Measurements from ENCODE around the gene PRSS57. TPM values are rescaled to one million over a fixed set of nuclear protein-coding genes. Genes with fewer than 3 reads are reported as not detected.
A peak's percentile ranks its signal among the peaks of the same experiment; 100 is the strongest.

Gene PRSS57
- total and polyA plus RNA-seq, 2 donors from 2014 or later, result not detected

DNA sequence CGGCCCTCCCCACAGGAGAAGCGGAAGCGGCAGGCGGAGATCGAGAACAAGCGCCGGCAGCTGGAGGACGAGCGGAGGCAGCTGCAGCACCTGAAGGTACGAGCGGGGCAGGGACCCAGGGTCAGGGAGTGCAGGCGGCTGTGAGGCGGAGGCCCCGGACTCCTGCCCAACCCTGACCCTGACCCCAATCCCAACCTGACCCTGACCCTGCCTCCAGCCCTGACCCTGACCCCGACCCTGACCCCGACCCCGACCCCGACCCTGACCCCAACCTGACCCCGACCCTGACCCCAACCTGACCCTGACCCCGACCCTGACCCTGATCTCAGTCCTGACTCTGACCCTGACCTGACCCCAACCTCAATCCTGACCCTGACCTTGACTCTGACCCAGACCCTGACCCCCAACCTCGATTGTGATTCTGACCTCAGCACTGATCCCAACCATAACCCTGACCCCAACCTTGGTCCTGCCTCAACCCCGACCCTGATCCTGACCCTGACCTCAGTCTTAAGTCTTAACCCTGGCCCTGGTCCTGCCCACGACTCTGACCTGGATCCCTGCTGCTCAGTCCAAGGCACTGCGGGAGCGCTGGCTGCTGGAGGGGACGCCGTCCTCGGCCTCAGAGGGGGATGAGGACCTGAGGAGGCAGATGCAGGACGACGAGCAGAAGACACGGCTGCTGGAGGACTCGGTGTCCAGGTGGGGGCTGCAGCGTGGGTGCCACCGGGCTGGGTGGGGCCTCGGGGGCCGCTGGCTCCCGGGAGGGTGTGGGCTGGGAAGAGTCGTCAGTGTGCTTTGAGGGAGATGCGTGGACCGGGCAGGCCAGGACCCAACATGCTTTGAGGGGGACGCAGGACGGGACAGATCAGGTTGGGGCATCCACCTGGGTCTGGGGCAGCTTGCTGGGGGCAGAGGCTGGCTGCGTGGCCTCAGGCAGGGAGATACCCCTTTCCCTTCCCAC, 32.0 kb upstream of the PRSS57 start:
- peak in 1 of 5 donors; percentile 79 for DNase-seq
- no peaks in the 10 kb centered on the region for H3K36me3 ChIP-seq (ENCODE audit: control insufficient read depth in 2 of 3, insufficient read depth in 3 of 3, low read length in 3 of 3)
- H3K27ac ChIP-seq (ENCODE audit: low read depth in 2 of 2, low read length in 2 of 2), result peak overlapping the region; percentile 78 to 81
- H3K4me1 ChIP-seq (ENCODE audit: control insufficient read depth in 2 of 3, insufficient read depth in 2 of 3, low read depth in 1 of 3, low read length in 3 of 3), result peaks cover 0 to 6% (median 0%) of the 10 kb centered on the region in 3 donors
- TF ChIP-seq, protein P1, sequence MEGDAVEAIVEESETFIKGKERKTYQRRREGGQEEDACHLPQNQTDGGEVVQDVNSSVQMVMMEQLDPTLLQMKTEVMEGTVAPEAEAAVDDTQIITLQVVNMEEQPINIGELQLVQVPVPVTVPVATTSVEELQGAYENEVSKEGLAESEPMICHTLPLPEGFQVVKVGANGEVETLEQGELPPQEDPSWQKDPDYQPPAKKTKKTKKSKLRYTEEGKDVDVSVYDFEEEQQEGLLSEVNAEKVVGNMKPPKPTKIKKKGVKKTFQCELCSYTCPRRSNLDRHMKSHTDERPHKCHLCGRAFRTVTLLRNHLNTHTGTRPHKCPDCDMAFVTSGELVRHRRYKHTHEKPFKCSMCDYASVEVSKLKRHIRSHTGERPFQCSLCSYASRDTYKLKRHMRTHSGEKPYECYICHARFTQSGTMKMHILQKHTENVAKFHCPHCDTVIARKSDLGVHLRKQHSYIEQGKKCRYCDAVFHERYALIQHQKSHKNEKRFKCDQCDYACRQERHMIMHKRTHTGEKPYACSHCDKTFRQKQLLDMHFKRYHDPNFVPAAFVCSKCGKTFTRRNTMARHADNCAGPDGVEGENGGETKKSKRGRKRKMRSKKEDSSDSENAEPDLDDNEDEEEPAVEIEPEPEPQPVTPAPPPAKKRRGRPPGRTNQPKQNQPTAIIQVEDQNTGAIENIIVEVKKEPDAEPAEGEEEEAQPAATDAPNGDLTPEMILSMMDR (IDR thresholded peaks at IDR 0.05; ENCODE audit: borderline replicate concordance, extremely low read depth, insufficient read depth), result no peak
- H3K9me3 ChIP-seq (ENCODE audit: control insufficient read depth in 2 of 3, insufficient read depth in 1 of 3, low read length in 3 of 3), result no peaks in the 10 kb centered on the region
- H3K4me3 ChIP-seq (ENCODE audit: low read length in 3 of 3), result no peak overlapping the region
- no peaks in the 10 kb centered on the region for H3K27me3 ChIP-seq (ENCODE audit: control insufficient read depth, insufficient read depth, low read length)
- no peak overlapping the region for H3K9ac ChIP-seq (ENCODE audit: low read length in 3 of 3)
- intact Hi-C loops (cut with DNase I), result loop anchor here (5.0 kb wide), 1 partner anchor 60 kb away; no protein-coding TSS in a partner anchor
- FAIRE-seq, result no peak

DNA sequence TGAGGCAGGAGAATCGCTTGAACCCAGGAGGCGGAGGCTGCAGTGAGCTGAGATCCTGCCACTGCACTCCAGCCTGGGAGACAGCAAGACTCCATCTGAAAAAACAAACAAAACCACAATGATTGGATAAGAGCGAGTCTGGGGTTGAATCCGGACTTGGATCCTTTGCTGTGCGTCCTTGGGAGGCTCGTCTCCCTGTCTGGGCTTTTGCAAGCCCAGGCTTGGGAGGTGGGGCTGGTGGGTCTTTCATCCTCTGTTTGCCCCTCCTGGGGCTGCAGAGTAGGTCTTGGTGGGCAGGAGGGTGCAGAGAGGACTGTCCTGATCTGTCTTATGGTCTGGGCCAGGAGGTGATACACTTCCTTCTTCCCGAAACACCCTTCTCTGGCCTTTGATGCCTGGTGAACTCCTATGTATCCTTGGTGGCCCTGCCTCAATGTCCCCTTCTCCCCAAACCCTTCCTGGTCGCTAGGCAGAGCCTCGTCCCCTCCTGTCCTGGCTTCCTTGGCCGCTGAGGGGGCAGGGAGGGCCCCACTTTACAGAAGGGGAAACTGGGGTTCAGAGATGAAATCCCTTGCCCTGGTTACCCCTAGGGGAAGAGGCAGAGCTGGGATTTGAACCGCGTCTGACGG, 30.3 kb upstream of the PRSS57 start:
- Histone ChIP-seq H3K4me3 (ENCODE audit: low read length in 3 of 3) (no peak overlapping the region), H3K9me3 (ENCODE audit: control insufficient read depth in 2 of 3, insufficient read depth in 1 of 3, low read length in 3 of 3) (no peaks in the 10 kb centered on the region), H3K27me3 (ENCODE audit: control insufficient read depth, insufficient read depth, low read length) (no peaks in the 10 kb centered on the region), H3K4me1 (ENCODE audit: control insufficient read depth in 2 of 3, insufficient read depth in 2 of 3, low read depth in 1 of 3, low read length in 3 of 3) (peaks cover 0 to 6% (median 0%) of the 10 kb centered on the region in 3 donors), H3K9ac (ENCODE audit: low read length in 3 of 3) (no peak overlapping the region), H3K27ac (ENCODE audit: low read depth in 2 of 2, low read length in 2 of 2) (no peak overlapping the region), H3K36me3 (ENCODE audit: control insufficient read depth in 2 of 3, insufficient read depth in 3 of 3, low read length in 3 of 3) (no peaks in the 10 kb centered on the region)
- DNase-seq (no peak), FAIRE-seq (no peak)
- intact Hi-C loops (cut with DNase I), result loop anchor here (5.0 kb wide), 1 partner anchor 58 kb away; no protein-coding TSS in a partner anchor
- TF ChIP-seq, protein P1 (IDR thresholded peaks at IDR 0.05; ENCODE audit: borderline replicate concordance, extremely low read depth, insufficient read depth), result no peak

DNA sequence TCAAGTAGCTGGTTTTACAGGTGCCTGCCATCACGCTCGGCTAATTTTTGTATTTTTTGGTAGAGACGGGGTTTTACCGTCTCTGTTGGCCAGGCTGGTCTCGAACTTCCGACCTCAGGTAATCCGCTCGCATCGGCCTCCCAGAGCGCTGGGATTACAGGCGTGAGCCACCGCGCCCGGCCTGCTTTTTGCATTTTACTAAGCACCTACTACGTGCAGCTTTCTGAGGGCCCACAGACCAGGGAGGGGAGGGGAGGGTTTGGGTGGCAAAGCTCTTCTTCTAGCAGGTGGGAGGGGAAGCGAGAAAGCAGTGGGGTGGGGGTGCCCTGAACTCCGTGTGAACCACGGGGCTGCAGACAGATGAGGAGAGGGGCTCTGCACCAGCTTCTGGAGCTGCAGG, 28.5 kb upstream of the PRSS57 start:
- Histone ChIP-seq H3K9ac (ENCODE audit: low read length in 3 of 3) (no peak overlapping the region), H3K9me3 (ENCODE audit: control insufficient read depth in 2 of 3, insufficient read depth in 1 of 3, low read length in 3 of 3) (no peaks in the 10 kb centered on the region), H3K4me1 (ENCODE audit: control insufficient read depth in 2 of 3, insufficient read depth in 2 of 3, low read depth in 1 of 3, low read length in 3 of 3) (peaks cover 0 to 9% (median 0%) of the 10 kb centered on the region in 3 donors), H3K36me3 (ENCODE audit: control insufficient read depth in 2 of 3, insufficient read depth in 3 of 3, low read length in 3 of 3) (no peaks in the 10 kb centered on the region), H3K27ac (ENCODE audit: low read depth in 2 of 2, low read length in 2 of 2) (no peak overlapping the region), H3K27me3 (ENCODE audit: control insufficient read depth, insufficient read depth, low read length) (no peaks in the 10 kb centered on the region), H3K4me3 (ENCODE audit: low read length in 3 of 3) (no peak overlapping the region)
- DNase-seq (no peak), FAIRE-seq (no peak)
- intact Hi-C loops (cut with DNase I), result no loop called here
- TF ChIP-seq, protein P1 (IDR thresholded peaks at IDR 0.05; ENCODE audit: borderline replicate concordance, extremely low read depth, insufficient read depth), result no peak

Data from kidney (tissue), 14 donors.